Measurements from ENCODE around the gene THRAP3.
A peak's percentile ranks its signal among the peaks of the same experiment; 100 is the strongest.

THRAP3 gene, protein sequence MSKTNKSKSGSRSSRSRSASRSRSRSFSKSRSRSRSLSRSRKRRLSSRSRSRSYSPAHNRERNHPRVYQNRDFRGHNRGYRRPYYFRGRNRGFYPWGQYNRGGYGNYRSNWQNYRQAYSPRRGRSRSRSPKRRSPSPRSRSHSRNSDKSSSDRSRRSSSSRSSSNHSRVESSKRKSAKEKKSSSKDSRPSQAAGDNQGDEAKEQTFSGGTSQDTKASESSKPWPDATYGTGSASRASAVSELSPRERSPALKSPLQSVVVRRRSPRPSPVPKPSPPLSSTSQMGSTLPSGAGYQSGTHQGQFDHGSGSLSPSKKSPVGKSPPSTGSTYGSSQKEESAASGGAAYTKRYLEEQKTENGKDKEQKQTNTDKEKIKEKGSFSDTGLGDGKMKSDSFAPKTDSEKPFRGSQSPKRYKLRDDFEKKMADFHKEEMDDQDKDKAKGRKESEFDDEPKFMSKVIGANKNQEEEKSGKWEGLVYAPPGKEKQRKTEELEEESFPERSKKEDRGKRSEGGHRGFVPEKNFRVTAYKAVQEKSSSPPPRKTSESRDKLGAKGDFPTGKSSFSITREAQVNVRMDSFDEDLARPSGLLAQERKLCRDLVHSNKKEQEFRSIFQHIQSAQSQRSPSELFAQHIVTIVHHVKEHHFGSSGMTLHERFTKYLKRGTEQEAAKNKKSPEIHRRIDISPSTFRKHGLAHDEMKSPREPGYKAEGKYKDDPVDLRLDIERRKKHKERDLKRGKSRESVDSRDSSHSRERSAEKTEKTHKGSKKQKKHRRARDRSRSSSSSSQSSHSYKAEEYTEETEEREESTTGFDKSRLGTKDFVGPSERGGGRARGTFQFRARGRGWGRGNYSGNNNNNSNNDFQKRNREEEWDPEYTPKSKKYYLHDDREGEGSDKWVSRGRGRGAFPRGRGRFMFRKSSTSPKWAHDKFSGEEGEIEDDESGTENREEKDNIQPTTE

DNA sequence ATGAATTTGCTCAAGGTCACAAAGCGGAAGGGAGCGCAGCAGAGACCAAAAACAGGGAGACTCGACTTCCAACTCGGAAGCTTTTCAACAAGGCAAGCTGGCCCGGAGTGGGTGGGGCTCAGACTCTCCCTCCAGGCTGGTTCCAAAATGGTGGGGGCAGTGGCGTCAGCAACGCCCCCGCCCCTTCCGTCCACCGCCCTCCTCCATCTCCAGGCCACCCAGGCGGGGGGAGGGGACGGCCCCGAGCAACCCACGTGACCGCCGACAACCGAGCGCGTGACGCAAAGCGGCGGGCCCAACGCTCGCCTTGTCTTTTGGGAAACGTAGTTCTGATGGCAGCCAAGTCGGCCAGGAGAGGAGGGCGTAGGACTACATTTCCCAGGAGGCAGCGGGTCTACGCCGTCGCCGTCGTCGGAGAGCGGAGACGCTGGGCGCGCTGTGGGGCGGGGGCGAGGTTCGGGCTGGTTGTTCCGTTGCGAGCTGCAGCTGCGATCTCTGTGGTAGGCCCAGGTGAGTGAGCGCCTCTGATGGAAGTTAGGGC is at the start of gene THRAP3:
TSS of gene THRAP3 (plus strand) at position 448 of the 541 bp plus-strand sequence. CDS start 58,121 bp downstream, outside the sequence.
- Histone ChIP-seq H3K36me3 (ENCODE audit: insufficient read depth, low read length) (no peaks in the 10 kb centered on the region), H3K4me1 (ENCODE audit: insufficient read depth, low read length) (peaks cover 20% of the 10 kb centered on the region), H3K9ac (ENCODE audit: low read length) (peak within 1 kb of the TSS; percentile 98), H3K9me3 (ENCODE audit: low read length) (no peaks in the 10 kb centered on the region), H3K4me3 (ENCODE audit: low read depth in 1 of 2, low read length in 2 of 2) (peak within 1 kb of the TSS; percentile 86 to 93), H3K27me3 (ENCODE audit: control insufficient read depth in 1 of 2, insufficient read depth in 2 of 2, low read length in 2 of 2) (no peaks in the 10 kb centered on the region), H3K27ac (ENCODE audit: low read depth, low read length) (peak within 1 kb of the TSS; percentile 97)

DNA sequence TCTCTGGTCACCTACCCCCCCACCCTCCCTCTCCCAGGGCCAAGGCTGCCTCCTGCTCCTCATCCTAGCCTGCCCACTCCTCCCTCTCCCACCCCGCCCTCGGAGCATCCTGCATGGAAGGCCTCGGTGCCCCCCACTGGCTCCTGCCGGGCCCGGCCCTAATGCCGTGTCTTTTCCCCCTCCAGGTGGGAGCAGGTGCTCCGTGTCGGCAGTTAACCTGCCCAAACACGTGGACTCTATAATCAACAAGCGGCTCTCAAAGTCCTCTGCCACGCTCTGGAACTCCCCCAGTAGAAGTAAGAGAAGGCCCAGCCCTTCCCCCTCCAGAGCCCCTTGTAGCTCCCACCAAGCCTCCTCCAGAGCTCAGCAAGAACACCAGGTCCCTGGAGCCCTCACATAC is 49.5 kb upstream of the THRAP3 start:
- Histone ChIP-seq H3K36me3 (ENCODE audit: insufficient read depth, low read length) (peaks cover 85% of the 10 kb centered on the region), H3K4me1 (ENCODE audit: insufficient read depth, low read length) (peaks cover 63% of the 10 kb centered on the region), H3K27me3 (ENCODE audit: control insufficient read depth in 1 of 2, insufficient read depth in 2 of 2, low read length in 2 of 2) (no peaks in the 10 kb centered on the region), H3K9me3 (ENCODE audit: low read length) (no peaks in the 10 kb centered on the region), H3K4me3 (ENCODE audit: low read depth in 1 of 2, low read length in 2 of 2) (no peak overlapping the region), H3K9ac (ENCODE audit: low read length) (no peak overlapping the region), H3K27ac (ENCODE audit: low read depth, low read length) (peak overlapping the region; percentile 90)

DNA sequence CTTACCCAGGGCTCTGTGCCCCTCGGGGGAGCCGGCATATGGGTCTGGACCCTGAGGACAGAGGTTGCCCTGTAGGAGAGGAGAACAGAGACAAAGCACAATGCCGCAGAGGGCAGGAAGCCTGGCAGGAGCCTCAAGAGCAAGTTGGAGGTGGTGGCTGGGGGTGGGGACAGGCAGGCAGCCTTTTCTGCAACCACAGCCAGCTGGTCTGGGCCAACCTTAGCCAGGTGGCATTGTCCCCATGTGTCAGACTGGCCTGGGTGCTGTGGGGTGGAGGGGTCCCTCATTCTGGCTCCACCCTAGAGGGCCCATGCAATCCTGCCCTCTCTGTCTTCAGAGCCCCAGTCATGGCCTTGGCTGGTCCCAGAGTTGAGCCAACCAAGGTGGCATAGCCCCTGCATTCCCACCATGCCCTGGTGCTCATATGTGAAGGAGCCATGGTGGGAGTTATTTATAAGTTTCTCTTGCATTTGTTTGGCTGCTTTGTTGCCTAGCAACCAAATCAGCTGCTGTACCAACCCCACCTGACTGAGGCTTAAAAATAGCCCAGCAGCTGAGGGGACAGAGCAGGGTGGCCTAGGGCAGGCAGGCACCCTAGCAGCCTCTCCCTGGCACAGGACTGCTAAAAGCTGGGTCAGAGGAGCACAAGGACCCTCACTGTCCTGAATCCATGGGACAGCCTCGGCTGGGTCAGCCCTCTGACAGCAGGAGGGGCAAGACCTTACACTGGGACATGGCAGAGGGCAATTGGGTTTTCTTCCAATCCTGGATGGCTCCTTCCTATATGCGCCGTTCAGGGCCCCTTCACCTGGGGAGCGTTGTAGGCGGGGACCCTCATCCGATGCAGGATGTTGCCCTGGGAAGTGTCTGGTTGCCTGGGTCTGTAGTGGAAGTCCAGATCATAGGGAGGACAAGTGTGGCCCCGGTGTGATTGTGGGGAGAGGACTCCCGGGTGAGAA is 48.8 kb upstream of the THRAP3 start:
- H3K36me3 ChIP-seq (ENCODE audit: insufficient read depth, low read length), result peaks cover 85% of the 10 kb centered on the region
- H3K9ac ChIP-seq (ENCODE audit: low read length), result peak overlapping the region; percentile 41
- peaks cover 56% of the 10 kb centered on the region for H3K4me1 ChIP-seq (ENCODE audit: insufficient read depth, low read length)
- no peaks in the 10 kb centered on the region for H3K27me3 ChIP-seq (ENCODE audit: control insufficient read depth in 1 of 2, insufficient read depth in 2 of 2, low read length in 2 of 2)
- no peak overlapping the region for H3K4me3 ChIP-seq (ENCODE audit: low read depth in 1 of 2, low read length in 2 of 2)
- H3K9me3 ChIP-seq (ENCODE audit: low read length), result no peaks in the 10 kb centered on the region
- peak overlapping the region; percentile 90 for H3K27ac ChIP-seq (ENCODE audit: low read depth, low read length)

DNA sequence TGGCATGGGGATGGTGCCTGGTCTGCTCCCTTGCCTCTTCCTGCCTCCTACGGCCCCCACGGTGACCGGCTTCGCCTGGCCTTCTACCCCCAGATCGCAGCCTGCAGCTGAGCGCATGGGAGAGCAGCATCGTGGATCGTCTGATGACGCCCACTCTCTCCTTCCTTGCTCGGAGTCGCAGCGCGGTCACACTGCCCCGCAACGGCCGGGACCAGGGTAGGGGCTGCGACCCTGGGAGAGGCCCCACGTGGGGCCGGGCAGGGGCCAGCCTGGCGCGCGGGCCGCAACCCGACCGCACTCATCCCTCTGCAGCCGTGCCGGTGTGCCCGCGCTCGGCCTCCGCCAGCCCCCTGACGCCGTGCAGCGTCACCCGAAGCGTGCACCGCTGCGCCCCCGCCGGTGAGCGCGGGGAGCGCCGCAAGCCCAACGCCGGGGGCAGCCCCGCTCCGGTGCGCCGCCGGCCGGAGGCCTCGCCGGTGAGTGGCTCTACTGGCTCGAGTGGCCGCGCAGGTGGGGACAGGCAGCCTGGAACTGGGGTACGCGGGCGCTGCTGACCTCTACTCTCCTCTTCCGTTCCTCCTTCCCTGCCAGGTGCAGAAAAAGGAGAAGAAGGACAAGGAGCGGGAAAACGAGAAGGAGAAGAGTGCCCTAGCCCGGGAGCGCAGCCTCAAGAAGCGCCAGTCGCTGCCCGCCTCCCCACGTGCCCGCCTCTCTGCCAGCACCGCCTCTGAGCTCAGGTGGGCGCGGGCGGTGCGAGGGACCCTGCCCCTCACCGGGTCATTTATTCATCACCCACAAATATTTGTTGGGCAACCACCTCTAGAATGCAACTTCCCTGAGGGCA is 47.9 kb upstream of the THRAP3 start:
- peak overlapping the region; percentile 90 for H3K27ac ChIP-seq (ENCODE audit: low read depth, low read length)
- H3K9me3 ChIP-seq (ENCODE audit: low read length), result no peaks in the 10 kb centered on the region
- H3K4me1 ChIP-seq (ENCODE audit: insufficient read depth, low read length), result peaks cover 62% of the 10 kb centered on the region
- H3K27me3 ChIP-seq (ENCODE audit: control insufficient read depth in 1 of 2, insufficient read depth in 2 of 2, low read length in 2 of 2), result no peaks in the 10 kb centered on the region
- H3K36me3 ChIP-seq (ENCODE audit: insufficient read depth, low read length), result peaks cover 84% of the 10 kb centered on the region
- no peak overlapping the region for H3K4me3 ChIP-seq (ENCODE audit: low read depth in 1 of 2, low read length in 2 of 2)
- H3K9ac ChIP-seq (ENCODE audit: low read length), result peak overlapping the region; percentile 41

DNA sequence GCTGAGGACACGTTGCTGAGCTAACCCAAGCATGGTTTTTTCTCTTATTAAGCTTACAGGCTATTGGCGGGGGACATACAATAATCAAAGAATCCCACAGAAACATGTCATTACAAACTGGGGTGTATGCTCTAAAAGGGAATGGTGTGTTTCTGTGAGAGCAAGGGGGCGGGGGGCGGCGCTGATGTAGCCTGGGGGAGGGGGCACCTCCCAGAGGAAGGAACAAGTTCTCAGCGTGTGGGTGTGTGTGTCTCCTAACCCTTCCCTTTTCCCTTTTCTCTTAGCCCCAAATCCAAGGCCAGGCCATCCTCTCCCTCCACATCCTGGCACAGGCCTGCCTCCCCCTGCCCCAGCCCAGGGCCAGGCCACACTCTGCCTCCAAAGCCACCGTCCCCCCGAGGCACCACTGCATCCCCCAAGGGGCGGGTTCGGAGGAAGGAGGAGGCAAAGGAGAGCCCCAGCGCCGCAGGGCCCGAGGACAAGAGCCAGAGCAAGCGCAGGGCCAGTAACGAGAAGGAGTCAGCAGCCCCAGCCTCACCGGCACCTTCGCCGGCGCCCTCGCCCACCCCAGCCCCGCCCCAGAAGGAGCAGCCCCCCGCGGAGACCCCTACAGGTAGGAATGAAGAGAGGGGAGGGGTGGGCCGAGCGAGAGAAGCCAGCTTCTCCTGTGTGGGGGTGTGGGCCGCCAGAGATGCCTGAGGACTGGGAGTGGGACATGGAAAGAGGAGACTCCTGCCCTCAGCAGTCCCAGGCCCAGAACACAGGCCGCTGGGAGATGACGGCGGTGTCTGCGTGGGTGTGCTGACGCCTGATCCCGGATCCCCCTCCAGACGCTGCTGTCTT is 46.4 kb upstream of the THRAP3 start:
- Histone ChIP-seq H3K9me3 (ENCODE audit: low read length) (no peaks in the 10 kb centered on the region), H3K4me1 (ENCODE audit: insufficient read depth, low read length) (peaks cover 69% of the 10 kb centered on the region), H3K27me3 (ENCODE audit: control insufficient read depth in 1 of 2, insufficient read depth in 2 of 2, low read length in 2 of 2) (no peaks in the 10 kb centered on the region), H3K9ac (ENCODE audit: low read length) (no peak overlapping the region), H3K27ac (ENCODE audit: low read depth, low read length) (peak overlapping the region; percentile 68), H3K4me3 (ENCODE audit: low read depth in 1 of 2, low read length in 2 of 2) (no peak overlapping the region), H3K36me3 (ENCODE audit: insufficient read depth, low read length) (peaks cover 70% of the 10 kb centered on the region)

DNA sequence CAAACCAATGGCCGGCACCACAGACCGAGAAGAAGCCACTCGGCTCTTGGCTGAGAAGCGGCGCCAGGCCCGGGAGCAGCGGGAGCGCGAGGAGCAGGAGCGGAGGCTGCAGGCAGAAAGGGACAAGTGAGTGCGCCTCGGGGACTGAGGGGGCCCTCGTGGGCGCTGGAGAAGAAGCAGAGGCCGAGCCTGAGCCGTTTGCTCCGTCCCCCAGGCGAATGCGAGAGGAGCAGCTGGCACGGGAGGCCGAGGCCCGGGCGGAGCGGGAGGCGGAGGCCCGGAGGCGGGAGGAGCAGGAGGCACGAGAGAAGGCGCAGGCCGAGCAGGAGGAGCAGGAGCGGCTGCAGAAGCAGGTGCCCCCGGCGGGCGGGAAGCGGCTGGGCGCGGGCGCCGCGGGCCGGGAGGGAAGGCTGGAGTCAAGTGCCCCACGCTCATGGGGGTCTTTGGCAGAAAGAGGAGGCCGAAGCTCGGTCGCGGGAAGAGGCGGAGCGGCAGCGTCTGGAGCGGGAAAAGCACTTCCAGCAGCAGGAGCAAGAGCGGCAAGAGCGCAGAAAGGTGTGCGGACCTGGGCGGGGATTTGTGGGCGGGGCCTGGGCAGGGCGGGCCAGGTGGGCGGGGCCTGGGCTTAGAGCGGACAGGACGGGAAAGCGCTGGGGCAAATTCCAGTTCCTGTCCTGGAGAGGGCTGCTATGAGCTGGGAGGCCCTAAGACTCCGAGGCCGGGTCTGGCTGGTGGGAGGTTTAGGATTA is 45.6 kb upstream of the THRAP3 start:
- H3K9ac ChIP-seq (ENCODE audit: low read length), result no peak overlapping the region
- no peaks in the 10 kb centered on the region for H3K9me3 ChIP-seq (ENCODE audit: low read length)
- no peak overlapping the region for H3K4me3 ChIP-seq (ENCODE audit: low read depth in 1 of 2, low read length in 2 of 2)
- H3K4me1 ChIP-seq (ENCODE audit: insufficient read depth, low read length), result peaks cover 67% of the 10 kb centered on the region
- H3K27ac ChIP-seq (ENCODE audit: low read depth, low read length), result peak overlapping the region; percentile 68
- H3K27me3 ChIP-seq (ENCODE audit: control insufficient read depth in 1 of 2, insufficient read depth in 2 of 2, low read length in 2 of 2), result no peaks in the 10 kb centered on the region
- peaks cover 61% of the 10 kb centered on the region for H3K36me3 ChIP-seq (ENCODE audit: insufficient read depth, low read length)

DNA sequence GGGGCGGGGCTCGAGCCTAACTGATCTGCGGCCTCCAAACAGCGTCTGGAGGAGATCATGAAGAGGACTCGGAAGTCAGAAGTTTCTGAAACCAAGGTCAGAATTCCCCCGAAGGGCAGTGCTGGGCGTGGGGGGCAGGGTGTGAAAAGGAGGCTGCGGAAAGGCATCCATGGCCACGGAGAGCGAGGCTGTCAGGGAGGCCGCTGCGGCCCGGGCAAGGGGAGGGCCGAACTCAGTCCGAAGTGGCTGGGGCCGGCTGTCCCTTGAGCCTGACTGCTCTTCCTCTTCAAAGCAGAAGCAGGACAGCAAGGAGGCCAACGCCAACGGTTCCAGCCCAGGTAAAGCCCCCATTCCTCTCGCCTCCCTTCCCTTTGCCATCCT is 45.0 kb upstream of the THRAP3 start:
- Histone ChIP-seq H3K27ac (ENCODE audit: low read depth, low read length) (peak overlapping the region; percentile 68), H3K4me3 (ENCODE audit: low read depth in 1 of 2, low read length in 2 of 2) (no peak overlapping the region), H3K27me3 (ENCODE audit: control insufficient read depth in 1 of 2, insufficient read depth in 2 of 2, low read length in 2 of 2) (no peaks in the 10 kb centered on the region), H3K9me3 (ENCODE audit: low read length) (no peaks in the 10 kb centered on the region), H3K4me1 (ENCODE audit: insufficient read depth, low read length) (peaks cover 62% of the 10 kb centered on the region), H3K36me3 (ENCODE audit: insufficient read depth, low read length) (peaks cover 56% of the 10 kb centered on the region), H3K9ac (ENCODE audit: low read length) (no peak overlapping the region)

DNA sequence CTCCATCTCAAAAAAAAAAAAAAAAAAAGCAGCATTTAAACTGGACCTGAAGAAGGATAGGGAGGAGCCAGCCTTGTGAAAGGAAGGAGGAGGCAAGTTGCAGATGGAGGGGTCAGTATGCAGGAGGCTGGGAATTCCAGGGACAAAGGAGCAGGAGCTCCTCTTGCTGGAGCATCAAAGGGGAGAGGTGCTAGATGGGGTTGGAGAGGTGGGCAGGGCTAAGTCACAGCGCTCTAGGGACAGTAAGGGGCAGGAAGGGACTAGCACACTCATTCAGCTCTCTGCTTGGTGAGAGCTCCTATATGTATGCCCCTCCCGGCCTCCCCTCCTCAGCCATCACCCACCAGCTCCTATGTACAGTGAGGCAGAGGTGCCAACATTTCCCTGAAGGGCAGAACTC is 41.5 kb upstream of the THRAP3 start:
- H3K27ac ChIP-seq (ENCODE audit: low read depth, low read length), result peak overlapping the region; percentile 92
- no peaks in the 10 kb centered on the region for H3K27me3 ChIP-seq (ENCODE audit: control insufficient read depth in 1 of 2, insufficient read depth in 2 of 2, low read length in 2 of 2)
- no peaks in the 10 kb centered on the region for H3K9me3 ChIP-seq (ENCODE audit: low read length)
- peaks cover 42% of the 10 kb centered on the region for H3K4me1 ChIP-seq (ENCODE audit: insufficient read depth, low read length)
- H3K4me3 ChIP-seq (ENCODE audit: low read depth in 1 of 2, low read length in 2 of 2), result no peak overlapping the region
- H3K36me3 ChIP-seq (ENCODE audit: insufficient read depth, low read length), result peaks cover 25% of the 10 kb centered on the region
- peak overlapping the region; percentile 17 for H3K9ac ChIP-seq (ENCODE audit: low read length)

DNA sequence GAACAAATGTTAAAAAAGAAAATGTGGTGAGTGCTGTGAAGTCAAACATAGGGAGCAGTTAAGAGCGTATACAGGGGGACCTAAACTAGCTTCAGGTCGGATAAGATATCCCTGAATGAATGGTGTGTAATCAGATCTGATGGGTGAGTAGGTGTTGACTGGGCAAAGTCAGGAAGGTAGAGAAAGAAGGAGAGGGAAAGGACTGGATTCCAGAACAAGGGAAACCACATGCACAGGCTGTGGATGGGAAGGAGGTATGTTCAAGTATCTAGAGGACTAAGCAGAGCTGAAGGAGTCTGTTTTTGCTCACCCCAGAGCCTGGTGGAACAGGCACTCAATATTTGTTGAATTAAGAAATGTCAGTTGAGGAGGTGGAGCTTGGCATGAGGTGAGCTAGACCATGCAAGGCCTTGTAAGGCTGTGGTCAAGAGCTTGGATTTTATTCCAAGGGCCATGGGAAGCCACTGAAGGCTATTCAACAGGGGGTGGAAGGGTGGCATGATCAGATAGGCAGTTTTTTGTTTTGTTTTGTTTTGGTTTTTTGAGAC is 40.9 kb upstream of the THRAP3 start:
- Histone ChIP-seq H3K27ac (ENCODE audit: low read depth, low read length) (peak overlapping the region; percentile 92), H3K9ac (ENCODE audit: low read length) (peak overlapping the region; percentile 17), H3K4me3 (ENCODE audit: low read depth in 1 of 2, low read length in 2 of 2) (no peak overlapping the region), H3K4me1 (ENCODE audit: insufficient read depth, low read length) (peaks cover 45% of the 10 kb centered on the region), H3K27me3 (ENCODE audit: control insufficient read depth in 1 of 2, insufficient read depth in 2 of 2, low read length in 2 of 2) (no peaks in the 10 kb centered on the region), H3K36me3 (ENCODE audit: insufficient read depth, low read length) (peaks cover 23% of the 10 kb centered on the region), H3K9me3 (ENCODE audit: low read length) (no peaks in the 10 kb centered on the region)

Measured in muscle layer of colon (tissue), 2 donors.